Occipital lobe (tissue), 3 donors: Measurements from ENCODE around the gene ENHO. TPM values are rescaled to one million over a fixed set of nuclear protein-coding genes. Genes with fewer than 3 reads are reported as not detected.
"Not testable (repeated sequence)": the region's sequence is repeated elsewhere in the genome, so short reads cannot be mapped to it uniquely, and the experiment has no call there.

Experiments
- DNase-seq: peaks from one replicate; lab custom pipeline; 2025; lab: John Stamatoyannopoulos, UW
- small RNA-seq: library from RNA; depleted of rRNA; stranded (forward); fragments of <200 nt; gene quantifications from one replicate; pipeline ENCODE3, GENCODE V24; 2014
- total RNA-seq: library from RNA; depleted of rRNA; stranded (reverse); fragments of >200 nt; gene quantifications from one replicate; pipeline ENCODE4 v1.2.3, GENCODE V29; 2014

Gene ENHO
- total RNA-seq, 1 donor from 2014 or later, result 37.6 TPM

DNA sequence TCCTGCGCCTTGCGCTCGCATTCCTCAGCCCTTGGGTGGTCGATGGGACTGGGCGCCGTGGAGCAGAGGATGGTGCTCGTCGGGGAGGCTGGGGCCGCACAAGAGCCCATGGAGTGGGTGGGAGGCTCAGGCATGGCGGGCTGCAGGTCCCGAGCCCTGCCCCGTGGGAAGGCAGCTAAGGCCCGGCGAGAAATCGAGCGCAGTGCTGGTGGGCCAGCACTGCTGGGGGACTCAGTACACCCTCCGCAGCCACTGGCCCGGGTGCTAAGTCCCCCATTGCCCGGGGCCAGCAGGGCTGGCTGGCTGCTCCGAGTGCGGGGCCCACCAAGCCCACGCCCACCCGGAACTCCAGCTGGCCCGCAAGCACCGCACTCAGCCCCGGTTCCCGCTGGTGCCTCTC is 40.0 kb downstream of the ENHO start:
- DNase-seq, result not testable (repeated sequence)

DNA sequence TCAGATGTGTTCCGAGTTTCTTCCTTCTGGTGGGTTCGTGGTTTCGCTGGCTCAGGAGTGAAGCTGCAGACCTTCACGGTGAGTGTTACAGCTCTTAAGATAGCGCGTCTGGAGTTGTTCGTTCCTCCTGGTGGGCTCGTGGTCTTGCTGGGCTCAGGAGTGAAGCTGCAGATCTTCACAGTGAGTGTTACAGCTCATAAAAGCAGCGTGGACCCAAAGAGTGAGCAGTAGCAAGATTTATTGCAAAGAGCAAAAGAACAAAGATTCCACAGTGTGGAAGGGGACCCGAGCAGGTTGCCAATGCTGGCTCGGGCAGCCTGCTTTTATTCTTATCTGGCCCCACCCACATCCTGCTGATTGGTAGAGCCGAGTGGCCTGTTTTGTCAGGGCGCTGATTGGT is 41.2 kb downstream of the ENHO start:
- not testable (repeated sequence) for DNase-seq

DNA sequence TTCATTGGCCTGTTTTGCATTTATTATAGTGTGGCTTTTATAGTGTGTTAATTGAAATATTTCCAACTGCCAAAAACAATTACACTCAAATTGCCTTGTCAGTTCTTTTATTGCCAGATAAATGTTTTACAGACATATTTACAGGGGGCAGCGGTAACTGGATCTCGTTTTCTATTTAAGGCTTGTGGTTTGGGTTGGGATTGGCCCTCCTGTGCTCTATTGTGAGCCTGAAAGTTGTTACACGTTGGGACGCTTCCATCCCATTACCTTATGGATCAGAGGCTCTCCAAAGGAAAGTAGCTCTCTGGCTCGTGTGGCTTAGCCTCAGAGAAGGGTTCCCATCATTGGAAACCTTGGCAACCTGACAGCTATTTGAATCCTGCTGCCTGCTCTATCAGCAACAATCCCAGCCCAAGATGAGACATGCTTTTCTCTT is 43.3 kb downstream of the ENHO start:
- DNase-seq, result no peak

DNA sequence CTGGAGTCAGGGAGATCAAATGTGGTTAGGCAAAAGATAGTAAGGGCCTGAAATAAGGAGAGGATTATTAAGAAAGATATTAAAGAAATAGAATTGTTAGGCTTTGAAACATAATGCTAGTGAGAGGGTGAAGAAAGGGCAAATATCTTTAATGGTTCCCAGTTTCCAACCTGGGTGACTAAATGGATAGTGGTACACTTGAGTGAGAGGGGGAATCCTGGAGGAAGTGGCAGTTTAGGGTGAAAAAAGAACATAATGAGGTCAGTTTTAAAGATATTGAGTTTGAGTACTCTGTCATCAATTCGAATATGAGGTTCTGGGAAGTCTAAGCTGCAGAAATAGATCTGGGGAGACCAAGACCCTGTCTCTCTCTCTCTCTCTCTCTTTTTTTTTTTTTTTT is 45.2 kb downstream of the ENHO start:
- no peak for DNase-seq

DNA sequence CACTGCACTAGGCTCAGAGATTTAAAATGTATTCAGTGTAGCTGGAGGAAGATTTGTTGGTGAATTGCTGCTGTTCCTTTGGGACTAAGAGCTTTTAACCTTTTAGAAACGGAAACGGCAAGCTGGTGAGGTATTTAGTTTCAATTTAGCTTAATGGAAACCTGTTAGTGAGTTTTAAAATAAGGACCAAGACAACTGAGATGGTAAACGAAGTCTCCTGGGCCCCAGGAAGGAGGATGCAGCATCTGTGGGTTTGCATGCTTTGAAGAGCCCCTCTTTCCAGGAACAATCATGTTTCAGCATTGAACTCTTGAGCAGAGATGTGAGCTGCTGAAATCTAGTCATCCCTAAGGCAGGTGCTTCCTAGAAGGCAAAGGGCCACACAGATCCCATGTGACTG is 47.7 kb downstream of the ENHO start:
- DNase-seq, result no peak

Small RNAs within 50 kb of the gene (small RNA-seq; reads per million reads assigned to genes)
- gene RN7SKP24, result not detected

Other genes starting within 250 kb of the ENHO start
- 0.78 TPM for gene KIF24, start 193.7 kb downstream of the ENHO start, total RNA-seq
- 17.3 TPM for gene NUDT2, start 193.4 kb downstream of the ENHO start, total RNA-seq
- 4.7 TPM for gene MYORG, start 146.1 kb downstream of the ENHO start, total RNA-seq
- 23.1 TPM for gene FAM219A, start 64.4 kb downstream of the ENHO start, total RNA-seq
- gene DNAI1, start 64.2 kb downstream of the ENHO start, total RNA-seq, result 0.78 TPM
- 14.0 TPM for gene CNTFR, start 66.7 kb upstream of the ENHO start, total RNA-seq
- gene RPP25L, start 89.1 kb upstream of the ENHO start, total RNA-seq, result 5.5 TPM
- 108 TPM for gene DCTN3, start 97.5 kb upstream of the ENHO start, total RNA-seq
- not detected for gene ARID3C, start 106.1 kb upstream of the ENHO start, total RNA-seq
- 24.3 TPM for gene SIGMAR1, start 114.8 kb upstream of the ENHO start, total RNA-seq
- gene GALT, start 123.7 kb upstream of the ENHO start, total RNA-seq, result 32.4 TPM
- gene IL11RA, start 129.2 kb upstream of the ENHO start, total RNA-seq, result 5.0 TPM
- gene CCL27, start 139.7 kb upstream of the ENHO start, total RNA-seq, result 0.31 TPM
- not detected for gene CCL19, start 168.3 kb upstream of the ENHO start, total RNA-seq
- gene CCL21, start 187.1 kb upstream of the ENHO start, total RNA-seq, result not detected